ENCODE results near the gene NR2C1.
"Not testable (repeated sequence)": the region's sequence is repeated elsewhere in the genome, so short reads cannot be mapped to it uniquely, and the experiment has no call there.

GRCh38 chr12:95095866-95096265 is 22.4 kb upstream of the NR2C1 start:
- TF ChIP-seq, protein P1, sequence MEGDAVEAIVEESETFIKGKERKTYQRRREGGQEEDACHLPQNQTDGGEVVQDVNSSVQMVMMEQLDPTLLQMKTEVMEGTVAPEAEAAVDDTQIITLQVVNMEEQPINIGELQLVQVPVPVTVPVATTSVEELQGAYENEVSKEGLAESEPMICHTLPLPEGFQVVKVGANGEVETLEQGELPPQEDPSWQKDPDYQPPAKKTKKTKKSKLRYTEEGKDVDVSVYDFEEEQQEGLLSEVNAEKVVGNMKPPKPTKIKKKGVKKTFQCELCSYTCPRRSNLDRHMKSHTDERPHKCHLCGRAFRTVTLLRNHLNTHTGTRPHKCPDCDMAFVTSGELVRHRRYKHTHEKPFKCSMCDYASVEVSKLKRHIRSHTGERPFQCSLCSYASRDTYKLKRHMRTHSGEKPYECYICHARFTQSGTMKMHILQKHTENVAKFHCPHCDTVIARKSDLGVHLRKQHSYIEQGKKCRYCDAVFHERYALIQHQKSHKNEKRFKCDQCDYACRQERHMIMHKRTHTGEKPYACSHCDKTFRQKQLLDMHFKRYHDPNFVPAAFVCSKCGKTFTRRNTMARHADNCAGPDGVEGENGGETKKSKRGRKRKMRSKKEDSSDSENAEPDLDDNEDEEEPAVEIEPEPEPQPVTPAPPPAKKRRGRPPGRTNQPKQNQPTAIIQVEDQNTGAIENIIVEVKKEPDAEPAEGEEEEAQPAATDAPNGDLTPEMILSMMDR (IDR thresholded peaks at IDR 0.05) = not testable (repeated sequence)
- TF ChIP-seq POLR2A (IDR thresholded peaks at IDR 0.05) = not testable (repeated sequence)
